ENCODE data around the gene PPP1R1C.

GRCh38 chr2:182165202-182165601, 179.5 kb downstream of the PPP1R1C start:
- no peak for TF ChIP-seq POLR2AphosphoS5 (IDR thresholded peaks at IDR 0.05; ENCODE audit: low read depth)
- no peak for TF ChIP-seq CTCF (conservative IDR thresholded peaks at IDR 0.05; ENCODE audit: low read depth in 2 of 2)
- TF ChIP-seq, protein P1, sequence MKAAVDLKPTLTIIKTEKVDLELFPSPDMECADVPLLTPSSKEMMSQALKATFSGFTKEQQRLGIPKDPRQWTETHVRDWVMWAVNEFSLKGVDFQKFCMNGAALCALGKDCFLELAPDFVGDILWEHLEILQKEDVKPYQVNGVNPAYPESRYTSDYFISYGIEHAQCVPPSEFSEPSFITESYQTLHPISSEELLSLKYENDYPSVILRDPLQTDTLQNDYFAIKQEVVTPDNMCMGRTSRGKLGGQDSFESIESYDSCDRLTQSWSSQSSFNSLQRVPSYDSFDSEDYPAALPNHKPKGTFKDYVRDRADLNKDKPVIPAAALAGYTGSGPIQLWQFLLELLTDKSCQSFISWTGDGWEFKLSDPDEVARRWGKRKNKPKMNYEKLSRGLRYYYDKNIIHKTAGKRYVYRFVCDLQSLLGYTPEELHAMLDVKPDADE (IDR thresholded peaks at IDR 0.05), result no peak
- no peak for TF ChIP-seq CREB1 (CRISPR knock-in tag; IDR thresholded peaks at IDR 0.05; ENCODE audit: low read depth)
- TF ChIP-seq ZNF331 (CRISPR knock-in tag; IDR thresholded peaks at IDR 0.05; ENCODE audit: low read depth), result no peak
- TF ChIP-seq JUNB (IDR thresholded peaks at IDR 0.05; ENCODE audit: unreplicated experiment), result no peak
- TF ChIP-seq, protein P2, sequence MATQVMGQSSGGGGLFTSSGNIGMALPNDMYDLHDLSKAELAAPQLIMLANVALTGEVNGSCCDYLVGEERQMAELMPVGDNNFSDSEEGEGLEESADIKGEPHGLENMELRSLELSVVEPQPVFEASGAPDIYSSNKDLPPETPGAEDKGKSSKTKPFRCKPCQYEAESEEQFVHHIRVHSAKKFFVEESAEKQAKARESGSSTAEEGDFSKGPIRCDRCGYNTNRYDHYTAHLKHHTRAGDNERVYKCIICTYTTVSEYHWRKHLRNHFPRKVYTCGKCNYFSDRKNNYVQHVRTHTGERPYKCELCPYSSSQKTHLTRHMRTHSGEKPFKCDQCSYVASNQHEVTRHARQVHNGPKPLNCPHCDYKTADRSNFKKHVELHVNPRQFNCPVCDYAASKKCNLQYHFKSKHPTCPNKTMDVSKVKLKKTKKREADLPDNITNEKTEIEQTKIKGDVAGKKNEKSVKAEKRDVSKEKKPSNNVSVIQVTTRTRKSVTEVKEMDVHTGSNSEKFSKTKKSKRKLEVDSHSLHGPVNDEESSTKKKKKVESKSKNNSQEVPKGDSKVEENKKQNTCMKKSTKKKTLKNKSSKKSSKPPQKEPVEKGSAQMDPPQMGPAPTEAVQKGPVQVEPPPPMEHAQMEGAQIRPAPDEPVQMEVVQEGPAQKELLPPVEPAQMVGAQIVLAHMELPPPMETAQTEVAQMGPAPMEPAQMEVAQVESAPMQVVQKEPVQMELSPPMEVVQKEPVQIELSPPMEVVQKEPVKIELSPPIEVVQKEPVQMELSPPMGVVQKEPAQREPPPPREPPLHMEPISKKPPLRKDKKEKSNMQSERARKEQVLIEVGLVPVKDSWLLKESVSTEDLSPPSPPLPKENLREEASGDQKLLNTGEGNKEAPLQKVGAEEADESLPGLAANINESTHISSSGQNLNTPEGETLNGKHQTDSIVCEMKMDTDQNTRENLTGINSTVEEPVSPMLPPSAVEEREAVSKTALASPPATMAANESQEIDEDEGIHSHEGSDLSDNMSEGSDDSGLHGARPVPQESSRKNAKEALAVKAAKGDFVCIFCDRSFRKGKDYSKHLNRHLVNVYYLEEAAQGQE (IDR thresholded peaks at IDR 0.05; ENCODE audit: unreplicated experiment), result no peak
- no peak for TF ChIP-seq EZH2phosphoT487 (IDR thresholded peaks at IDR 0.05; ENCODE audit: unreplicated experiment)
- no peak for TF ChIP-seq EZH2 (IDR thresholded peaks at IDR 0.05; ENCODE audit: low read depth, unreplicated experiment)
- TF ChIP-seq ZNF114 (CRISPR knock-in tag; IDR thresholded peaks at IDR 0.05), result no peak
- no peak for TF ChIP-seq STAT1 (IDR thresholded peaks at IDR 0.05; ENCODE audit: unreplicated experiment)

All from GM23338 (cell line).